Panc1 (cell line): ENCODE results near the gene RPUSD1.

Experiments
- CTCF ChIP-seq: fragments of 450-650 bp; IDR thresholded peaks from 2 replicates; pipeline ENCODE4 v1.5.1; 2017; ENCODE audit warnings: mild to moderate bottlenecking
- POLR2AphosphoS5 ChIP-seq: IDR thresholded peaks from 2 replicates; pipeline ENCODE4 v1.6.1; 2012; ENCODE audit warnings: mild to moderate bottlenecking, low read depth, low read length, moderate library complexity
- REST ChIP-seq, 2 experiments: IDR thresholded peaks; 2 replicates each; pipeline ENCODE4 v1.6.1; 2011 to 2012; ENCODE audit warnings: low read depth in 2 of 2, control low read depth in 1 of 2, low read length in 1 of 2, mild to moderate bottlenecking in 1 of 2, moderate library complexity in 1 of 2; ENCODE audit not compliant: insufficient read depth in 1 of 2
- SIN3A ChIP-seq: IDR thresholded peaks from 2 replicates; pipeline ENCODE4 v1.6.1; 2012; ENCODE audit warnings: low read depth, mild to moderate bottlenecking, low read length, moderate library complexity, borderline replicate concordance; ENCODE audit not compliant: insufficient read depth
- TCF7L2 ChIP-seq: IDR thresholded peaks from 2 replicates; pipeline ENCODE4 v1.6.1; 2011; ENCODE audit warnings: mild to moderate bottlenecking, low read depth, low read length, inconsistent platforms

- TF ChIP-seq CTCF = no peak
- no peak for TF ChIP-seq REST (IDR thresholded peaks at IDR 0.05; ENCODE audit: insufficient read depth in 1 of 2, low read depth in 2 of 2, low read length in 1 of 2)
- TF ChIP-seq POLR2AphosphoS5 = no peak
- no peak for TF ChIP-seq TCF7L2
- TF ChIP-seq SIN3A = no peak
These were observed 31.8 kb downstream of the RPUSD1 start for GRCh38 chr16:756428-756827.
